GM12873 (cell line): Measurements from ENCODE around the gene PTCD2.

Experiments used
- TF ChIP-seq, protein P1 (sequence below): IDR thresholded peaks from 2 replicates; pipeline ENCODE4 v1.5.1; 2012; ENCODE audit warnings: low read depth, mild to moderate bottlenecking, moderate library complexity, low read length, control low read depth; ENCODE audit not compliant: insufficient read depth; ENCODE audit errors: missing control alignments

Gene PTCD2

GRCh38 chr5:72364951-72365350 is 44.8 kb downstream of the PTCD2 start:
- TF ChIP-seq, protein P1, sequence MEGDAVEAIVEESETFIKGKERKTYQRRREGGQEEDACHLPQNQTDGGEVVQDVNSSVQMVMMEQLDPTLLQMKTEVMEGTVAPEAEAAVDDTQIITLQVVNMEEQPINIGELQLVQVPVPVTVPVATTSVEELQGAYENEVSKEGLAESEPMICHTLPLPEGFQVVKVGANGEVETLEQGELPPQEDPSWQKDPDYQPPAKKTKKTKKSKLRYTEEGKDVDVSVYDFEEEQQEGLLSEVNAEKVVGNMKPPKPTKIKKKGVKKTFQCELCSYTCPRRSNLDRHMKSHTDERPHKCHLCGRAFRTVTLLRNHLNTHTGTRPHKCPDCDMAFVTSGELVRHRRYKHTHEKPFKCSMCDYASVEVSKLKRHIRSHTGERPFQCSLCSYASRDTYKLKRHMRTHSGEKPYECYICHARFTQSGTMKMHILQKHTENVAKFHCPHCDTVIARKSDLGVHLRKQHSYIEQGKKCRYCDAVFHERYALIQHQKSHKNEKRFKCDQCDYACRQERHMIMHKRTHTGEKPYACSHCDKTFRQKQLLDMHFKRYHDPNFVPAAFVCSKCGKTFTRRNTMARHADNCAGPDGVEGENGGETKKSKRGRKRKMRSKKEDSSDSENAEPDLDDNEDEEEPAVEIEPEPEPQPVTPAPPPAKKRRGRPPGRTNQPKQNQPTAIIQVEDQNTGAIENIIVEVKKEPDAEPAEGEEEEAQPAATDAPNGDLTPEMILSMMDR: no peak

DNA sequence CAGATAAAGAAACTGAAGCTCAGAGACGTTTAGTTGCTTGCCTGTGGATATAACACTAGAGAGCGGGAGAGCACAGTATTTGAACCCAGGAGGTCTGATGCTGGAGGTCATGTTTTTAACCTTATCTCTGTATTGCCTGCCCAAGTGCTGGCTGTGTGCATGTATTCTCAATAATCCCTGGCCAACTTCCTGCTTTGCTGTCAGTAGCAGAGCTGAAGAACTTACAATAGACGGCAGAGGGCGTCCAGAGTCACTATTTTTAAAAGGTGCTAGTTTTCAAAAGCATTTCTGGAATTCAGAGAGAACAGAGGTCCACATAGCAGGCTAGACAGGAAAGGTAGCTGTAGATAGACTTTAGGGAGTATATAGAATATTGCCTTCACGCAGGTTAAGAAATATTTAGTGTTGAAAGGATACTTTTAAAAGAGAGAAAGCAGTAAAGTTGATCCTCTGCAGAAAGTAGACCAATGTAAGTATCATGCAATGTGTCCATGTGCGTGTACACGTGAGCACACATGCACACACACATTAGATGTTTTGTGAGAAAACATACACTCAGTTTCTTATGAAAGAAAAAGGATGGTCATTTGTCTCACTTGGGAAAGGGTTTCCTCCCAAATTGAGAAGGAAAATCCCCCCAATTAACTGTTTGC is 46.3 kb downstream of the PTCD2 start:
- TF ChIP-seq, protein P1: peak; percentile 72

GRCh38 chr5:72368271-72368670 is 48.1 kb downstream of the PTCD2 start:
- TF ChIP-seq, protein P1: no peak

- TF ChIP-seq, protein P1: no peak
These were observed 49.1 kb downstream of the PTCD2 start for GRCh38 chr5:72369301-72369700.

DNA sequence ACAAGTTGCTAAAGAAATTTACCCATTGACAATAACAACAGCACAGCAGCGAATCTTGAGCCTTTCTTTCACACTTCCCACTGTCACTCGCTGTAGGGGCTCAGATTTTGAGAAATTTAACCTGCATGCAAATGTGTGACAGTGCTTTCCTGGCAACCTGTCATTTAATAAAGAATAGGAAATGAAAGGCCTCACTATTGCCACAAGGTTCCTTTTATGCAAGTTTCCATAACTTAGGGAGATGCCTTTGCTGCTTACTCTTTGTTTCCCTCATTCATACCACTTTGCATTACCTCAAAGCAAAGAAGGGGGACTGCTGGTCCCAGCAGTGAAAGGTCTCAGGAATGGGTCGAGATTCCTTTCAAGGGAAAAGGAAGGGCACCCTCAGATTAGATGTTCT is 49.5 kb downstream of the PTCD2 start:
- TF ChIP-seq, protein P1: no peak

- TF ChIP-seq, protein P1: no peak
These were observed 52.2 kb downstream of the PTCD2 start for GRCh38 chr5:72372331-72372730.

DNA sequence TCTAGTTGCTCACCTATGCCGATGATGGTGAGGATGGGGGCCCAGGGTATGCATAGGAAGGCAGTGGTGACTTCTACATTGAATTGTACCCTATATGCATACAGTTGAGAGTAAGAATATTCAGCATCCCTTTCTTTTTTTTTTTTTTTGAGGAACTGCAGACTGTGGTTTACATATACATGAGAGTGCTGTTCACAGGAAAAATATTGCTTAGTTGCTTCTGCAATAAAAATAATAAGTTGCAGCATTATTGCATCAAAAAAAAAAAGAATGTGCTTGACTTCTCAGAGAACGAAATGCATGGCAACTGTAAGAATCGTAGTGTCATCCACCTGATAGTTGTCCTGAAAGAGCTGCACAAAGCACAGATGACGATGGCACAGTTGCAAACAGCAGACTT is 52.8 kb downstream of the PTCD2 start:
- TF ChIP-seq, protein P1: no peak

GRCh38 chr5:72374844-72375243 is 54.7 kb downstream of the PTCD2 start:
- TF ChIP-seq, protein P1: no peak
